ENCODE results near the gene EPOP.
"Not testable (repeated sequence)": the region's sequence is repeated elsewhere in the genome, so short reads cannot be mapped to it uniquely, and the experiment has no call there.

Gene EPOP

DNA sequence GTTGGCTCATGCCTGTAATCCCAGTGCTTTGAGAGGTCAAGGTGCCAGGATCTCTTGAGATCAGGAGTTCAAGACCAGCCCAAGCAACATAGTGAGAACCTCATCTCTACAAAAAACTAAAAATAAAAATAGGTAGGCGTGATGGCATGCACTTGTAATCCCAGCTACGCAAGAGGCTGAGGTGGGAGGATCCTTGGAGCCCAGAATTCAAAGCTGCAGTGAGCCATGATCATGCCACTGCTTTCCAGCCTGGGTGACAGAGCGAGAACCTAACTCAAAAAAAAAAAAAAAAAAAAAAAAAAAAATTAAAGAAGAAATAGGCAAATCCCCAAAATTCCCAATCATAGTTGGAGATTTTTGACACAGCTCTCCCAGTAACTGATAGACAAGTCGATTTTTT lies 36.8 kb downstream of the EPOP start:
- no peak for DNase-seq

DNA sequence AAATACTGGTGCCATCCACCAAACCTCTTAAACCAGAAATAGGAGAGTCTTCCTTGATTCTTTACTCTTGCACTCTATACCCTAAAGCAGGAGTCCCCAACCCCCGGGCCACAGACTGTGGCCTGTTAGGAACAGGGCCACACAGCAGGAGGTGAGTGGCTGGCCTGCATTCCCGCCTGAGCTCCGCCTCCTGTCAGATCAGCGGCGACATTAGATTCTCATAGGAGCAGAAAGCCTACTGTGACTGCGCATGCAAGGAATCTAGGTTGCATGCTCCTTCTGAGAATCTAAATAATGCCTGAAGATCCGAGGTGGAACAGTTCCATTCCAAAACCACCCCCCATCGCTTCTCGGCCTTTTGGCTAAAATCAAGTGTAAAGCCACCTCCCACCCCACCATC lies 38.7 kb downstream of the EPOP start:
- no peak for DNase-seq

- no peak for DNase-seq
Measured at GRCh38 chr17:38632334-38632733, 42.4 kb downstream of the EPOP start.

DNA sequence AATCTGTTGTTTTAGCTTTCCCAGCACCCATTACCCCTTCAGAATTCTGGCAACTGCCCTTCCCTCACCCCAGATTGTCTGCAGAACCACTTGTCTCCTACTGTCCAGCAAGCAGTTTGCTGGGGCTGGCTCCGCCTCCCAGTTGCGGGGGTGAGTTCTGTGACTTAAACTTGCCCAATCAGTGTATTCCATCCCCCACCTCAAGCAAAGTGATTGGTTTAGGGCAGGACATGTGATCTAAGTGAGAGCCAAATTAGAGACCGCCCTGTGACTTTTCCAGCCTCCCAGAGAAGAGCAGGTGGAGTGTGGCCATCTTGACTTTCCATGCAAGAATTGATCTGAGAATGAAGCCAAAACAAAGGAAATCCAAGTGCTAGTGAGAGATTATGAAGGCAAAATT lies 46.3 kb downstream of the EPOP start:
- DNase-seq = no peak

DNA sequence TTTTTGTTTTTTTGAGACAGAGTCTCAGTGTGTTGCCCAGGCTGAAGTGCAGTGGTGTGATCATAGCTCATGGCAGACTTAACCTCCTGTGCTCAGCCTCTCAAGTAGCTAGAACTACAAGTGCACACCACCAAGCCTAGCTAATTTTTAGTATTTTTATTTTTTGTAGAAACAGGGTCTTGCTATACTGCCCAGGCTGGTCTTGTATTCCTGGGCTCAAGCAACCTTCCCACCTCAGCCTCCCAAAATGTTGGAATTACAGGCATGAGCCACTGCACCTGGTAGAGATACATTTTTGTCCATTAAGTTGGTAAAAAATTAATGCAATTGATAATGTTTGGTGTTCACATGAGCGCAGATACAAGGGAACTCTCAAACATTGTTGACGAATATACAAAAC lies 46.8 kb downstream of the EPOP start:
- no peak for DNase-seq

DNA sequence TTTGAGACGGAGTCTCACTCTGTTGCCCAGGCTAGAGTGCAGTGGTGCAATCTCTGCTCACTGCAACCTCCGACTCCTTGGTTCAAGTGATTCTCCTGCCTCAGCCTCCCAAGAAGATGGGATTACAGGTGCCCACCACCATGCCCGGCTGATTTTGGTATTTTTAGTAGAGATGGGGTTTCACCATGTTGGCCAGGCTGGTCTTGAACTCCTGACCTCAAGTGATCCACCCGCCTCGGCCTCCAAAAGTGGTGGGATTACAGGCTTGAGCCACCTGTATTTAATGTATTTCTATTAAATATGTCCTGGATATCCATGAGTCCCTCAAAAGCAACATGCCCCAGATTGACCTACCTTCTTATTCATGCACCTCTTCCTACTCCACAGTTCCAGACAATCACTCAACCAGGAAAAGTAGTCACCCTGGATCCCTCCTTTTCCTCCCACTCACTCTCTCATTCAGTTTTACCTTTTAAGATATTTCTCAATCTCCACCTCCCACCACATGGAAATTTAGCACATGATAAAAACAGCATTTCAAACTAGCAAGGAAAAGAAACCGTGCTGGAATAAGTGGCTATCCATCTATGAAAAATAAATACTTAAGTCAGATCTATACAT lies 48.0 kb downstream of the EPOP start:
- not testable (repeated sequence) for DNase-seq

DNA sequence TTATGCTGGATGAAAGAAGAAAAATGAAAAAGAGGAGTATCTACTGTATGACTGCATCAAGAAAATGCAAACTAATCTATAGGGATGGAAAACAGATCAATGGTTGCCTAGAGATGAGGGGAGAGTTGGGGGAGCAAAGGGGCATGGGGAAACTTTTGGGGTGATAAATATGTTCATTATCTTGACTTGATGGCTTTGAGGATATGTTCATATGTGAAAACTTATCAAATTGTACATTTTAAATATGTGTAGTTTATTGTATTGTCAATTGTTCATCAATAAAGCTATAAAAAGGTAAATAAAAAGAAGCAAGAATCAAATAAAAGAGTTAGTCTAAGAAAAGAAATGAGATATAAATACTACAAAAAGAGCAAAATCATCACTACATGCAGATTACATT lies 49.3 kb downstream of the EPOP start:
- no peak for DNase-seq

DNA sequence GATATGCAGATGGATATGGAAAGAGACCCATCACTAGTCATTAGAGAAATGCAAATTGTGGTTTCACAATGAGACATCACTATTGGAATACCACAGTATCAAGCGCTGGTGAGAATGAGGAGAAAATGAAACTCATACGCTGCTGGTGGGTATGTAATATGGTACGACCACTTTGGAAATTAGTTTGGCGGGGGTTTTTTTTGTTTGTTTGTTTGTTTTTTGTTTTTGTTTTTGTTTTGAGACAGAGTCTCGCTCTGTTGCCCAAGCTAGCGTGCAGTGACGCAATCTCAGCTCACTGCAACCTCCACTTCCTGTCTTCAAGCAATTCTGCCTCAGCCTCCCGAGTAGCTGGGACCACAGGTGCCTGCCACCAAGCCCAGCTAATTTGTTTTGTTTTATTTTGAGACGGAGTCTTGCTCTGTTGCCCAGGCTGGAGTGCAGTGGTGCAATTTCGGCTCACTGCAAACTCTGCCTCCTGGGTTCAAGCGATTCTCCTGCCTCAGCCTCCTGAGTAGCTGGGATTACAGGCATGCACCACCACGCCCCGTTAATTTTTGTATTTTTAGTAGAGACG lies 49.9 kb downstream of the EPOP start:
- not testable (repeated sequence) for DNase-seq
